GM10248 (cell line): Measurements from ENCODE around the gene CALML3.

ENCODE experiments used
- CTCF ChIA-PET: fragments of 300-600 bp; sonication (Branson Sonifier 250); formaldehyde crosslinking; extraction: SDS; loops from one replicate; lab custom pipeline; 2021; ENCODE audit warnings: antibody characterized with exemption; lab: Yijun Ruan, JAX
- POLR2A ChIA-PET: fragments of 350-650 bp; sonication (Branson Sonifier 250); formaldehyde crosslinking; extraction: SDS; loops from one replicate; lab custom pipeline; 2020; ENCODE audit warnings: antibody characterized with exemption; lab: Yijun Ruan, JAX
- DNase-seq: peaks from one replicate; pipeline ENCODE4 v3.0.0; 2012; ENCODE audit errors: extremely low spot score
- TF ChIP-seq, protein P1 (sequence below): IDR thresholded peaks from 2 replicates; pipeline ENCODE4 v1.5.1; 2012; ENCODE audit warnings: mild to moderate bottlenecking, low read depth; ENCODE audit errors: extremely low read depth, missing control alignments, control extremely low read depth

The CALML3 gene

DNA sequence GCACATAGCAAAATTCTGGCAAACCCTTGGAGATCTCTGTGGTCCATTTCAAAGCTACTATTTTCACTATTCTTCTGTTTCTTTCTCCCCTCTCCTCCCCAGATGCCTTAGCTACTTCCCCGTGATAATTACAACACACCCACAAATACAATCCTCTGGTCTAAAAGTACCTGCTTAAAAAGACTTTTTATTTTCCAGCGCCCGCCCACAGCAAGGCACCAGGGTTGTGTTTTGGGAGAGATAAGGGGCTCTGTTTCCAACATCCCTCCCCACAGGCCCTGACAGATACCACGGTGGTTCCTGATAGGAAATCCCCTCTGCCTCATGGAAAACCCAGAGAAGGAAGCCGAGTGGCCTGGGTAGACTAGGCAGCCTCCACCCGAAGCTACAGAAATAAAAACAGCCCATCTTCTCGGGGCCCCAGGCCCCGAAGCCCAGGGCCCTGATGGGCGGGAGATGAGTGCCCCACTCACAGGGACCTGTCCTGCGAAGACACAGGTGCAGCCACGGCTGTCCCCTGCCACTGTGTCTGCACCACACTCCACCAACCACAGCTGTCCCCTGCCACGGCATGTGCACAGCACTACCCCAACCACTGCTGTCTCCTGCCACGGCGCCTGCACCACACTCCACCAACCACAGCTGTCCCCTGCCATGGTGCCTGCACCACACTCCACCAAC is 45.1 kb upstream of the CALML3 start:
- POLR2A ChIA-PET = no interaction called here
- CTCF ChIA-PET = interaction anchor here (0.8 to 1.4 kb wide), 3 partner anchors 9 to 115 kb away, joined by 3 to 5 read pairs (median 3); no protein-coding TSS in a partner anchor

DNA sequence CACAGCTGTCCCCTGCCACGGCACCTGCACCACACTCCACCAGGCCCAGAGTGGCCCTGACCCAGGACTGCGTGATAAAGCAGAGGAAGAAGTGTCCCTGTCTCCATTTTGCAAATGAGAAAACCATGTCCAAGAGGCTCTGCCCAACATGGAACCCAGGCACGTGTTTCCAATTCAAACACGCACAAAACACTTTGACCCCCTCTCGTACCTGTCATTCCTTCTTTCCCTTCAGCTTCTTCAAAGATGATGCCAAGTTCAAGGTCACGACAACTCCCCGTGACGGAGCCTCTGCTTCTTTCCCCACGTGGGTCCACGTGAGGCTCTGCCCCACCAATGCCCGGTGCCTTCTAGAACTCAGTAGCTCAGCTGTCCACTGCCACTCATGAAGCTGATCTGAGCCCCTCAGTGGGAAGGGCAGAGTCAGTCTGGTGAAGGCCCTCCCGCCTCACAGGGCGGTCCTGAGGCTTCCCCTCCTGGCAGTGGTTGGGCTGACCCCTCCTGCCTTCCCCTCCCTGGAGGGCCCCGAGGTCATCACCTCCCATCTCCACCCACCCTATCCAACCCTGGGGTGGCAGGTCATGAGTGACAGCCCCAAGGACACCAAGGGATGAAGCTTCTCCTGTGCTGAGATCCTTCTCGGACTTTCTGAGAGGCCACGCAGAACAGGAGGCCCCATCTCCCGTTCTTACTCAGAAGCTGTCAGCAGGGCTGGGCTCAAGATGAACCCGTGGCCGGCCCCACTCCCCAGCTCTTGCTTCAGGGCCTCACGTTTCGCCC is 44.4 kb upstream of the CALML3 start:
- no peak for DNase-seq

More for the DNA sequence above, 45.1 kb upstream of the CALML3 start:
- no peak for DNase-seq
- TF ChIP-seq, protein P1, sequence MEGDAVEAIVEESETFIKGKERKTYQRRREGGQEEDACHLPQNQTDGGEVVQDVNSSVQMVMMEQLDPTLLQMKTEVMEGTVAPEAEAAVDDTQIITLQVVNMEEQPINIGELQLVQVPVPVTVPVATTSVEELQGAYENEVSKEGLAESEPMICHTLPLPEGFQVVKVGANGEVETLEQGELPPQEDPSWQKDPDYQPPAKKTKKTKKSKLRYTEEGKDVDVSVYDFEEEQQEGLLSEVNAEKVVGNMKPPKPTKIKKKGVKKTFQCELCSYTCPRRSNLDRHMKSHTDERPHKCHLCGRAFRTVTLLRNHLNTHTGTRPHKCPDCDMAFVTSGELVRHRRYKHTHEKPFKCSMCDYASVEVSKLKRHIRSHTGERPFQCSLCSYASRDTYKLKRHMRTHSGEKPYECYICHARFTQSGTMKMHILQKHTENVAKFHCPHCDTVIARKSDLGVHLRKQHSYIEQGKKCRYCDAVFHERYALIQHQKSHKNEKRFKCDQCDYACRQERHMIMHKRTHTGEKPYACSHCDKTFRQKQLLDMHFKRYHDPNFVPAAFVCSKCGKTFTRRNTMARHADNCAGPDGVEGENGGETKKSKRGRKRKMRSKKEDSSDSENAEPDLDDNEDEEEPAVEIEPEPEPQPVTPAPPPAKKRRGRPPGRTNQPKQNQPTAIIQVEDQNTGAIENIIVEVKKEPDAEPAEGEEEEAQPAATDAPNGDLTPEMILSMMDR = no peak

DNA sequence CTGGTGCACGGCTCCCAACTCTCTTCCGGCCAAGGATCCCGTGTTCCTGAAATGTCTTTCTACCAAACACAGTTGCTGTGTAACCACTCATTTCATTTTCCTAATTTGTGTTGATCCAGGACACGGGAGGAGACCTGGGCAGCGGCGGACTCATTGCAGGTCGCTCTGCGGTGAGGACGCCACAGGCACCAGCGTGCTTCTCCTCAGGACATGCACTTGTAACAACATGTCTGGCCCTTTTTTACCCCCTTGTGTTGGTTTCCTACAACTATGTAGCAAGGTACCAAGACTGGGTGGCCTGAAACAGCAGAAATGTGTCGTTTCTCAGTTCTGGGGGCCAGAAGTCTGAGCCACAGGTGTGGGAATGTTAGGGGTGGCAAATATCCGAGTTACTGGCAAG is 43.6 kb upstream of the CALML3 start:
- TF ChIP-seq, protein P1 = no peak
- ChIA-PET CTCF (no interaction called here), POLR2A (no interaction called here)
- no peak for DNase-seq

More for the DNA sequence above, 44.4 kb upstream of the CALML3 start:
- TF ChIP-seq, protein P1 = no peak
- ChIA-PET POLR2A (no interaction called here), CTCF (interaction anchor here (1.4 kb wide), 2 partner anchors 8 to 115 kb away, joined by 3 to 5 read pairs; no protein-coding TSS in a partner anchor)

DNA sequence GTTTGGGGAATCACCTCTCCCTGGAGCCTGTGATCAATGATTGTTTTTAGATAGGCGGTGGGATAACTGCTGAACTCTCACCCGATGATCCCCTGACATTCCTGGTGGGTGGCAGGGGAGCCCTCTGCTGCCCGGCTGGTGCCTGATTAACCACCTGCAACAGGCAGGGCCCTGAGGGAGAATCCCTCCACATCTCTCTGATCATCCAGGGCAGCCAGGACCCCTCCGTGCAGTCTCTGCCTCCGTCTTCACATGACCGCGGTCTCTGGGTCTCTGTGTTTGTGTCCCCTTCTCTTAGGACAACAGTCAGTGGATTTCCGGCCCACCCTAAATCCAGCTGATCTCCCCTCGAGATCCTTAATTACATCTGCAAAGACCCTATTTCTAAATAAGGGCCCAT is 42.7 kb upstream of the CALML3 start:
- POLR2A ChIA-PET = no interaction called here
- CTCF ChIA-PET = no interaction called here
- TF ChIP-seq, protein P1 = no peak
- no peak for DNase-seq

DNA sequence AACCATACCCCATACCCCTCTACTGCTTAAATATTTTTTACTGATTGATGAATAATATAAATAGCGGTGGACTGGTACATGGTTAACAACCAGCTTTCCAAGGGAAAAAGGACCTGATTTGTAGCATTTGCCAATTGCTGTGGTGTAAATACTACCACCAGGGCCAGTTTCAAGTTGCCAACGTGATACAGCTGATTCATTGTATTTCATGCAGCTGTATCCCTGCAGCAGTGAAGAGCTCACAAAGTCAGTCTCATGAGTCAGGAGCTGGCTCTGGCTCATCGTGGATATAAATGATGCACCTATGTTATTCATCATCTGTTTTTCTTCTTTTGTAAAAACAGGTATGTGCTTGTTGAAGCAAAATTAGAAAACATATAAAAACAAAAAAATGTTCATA is 40.6 kb upstream of the CALML3 start:
- CTCF ChIA-PET = interaction anchor here (0.7 to 1.4 kb wide), 2 partner anchors 10 to 42 kb away, joined by 3 to 5 read pairs; no protein-coding TSS in a partner anchor
- POLR2A ChIA-PET = no interaction called here
- TF ChIP-seq, protein P1 = no peak
- DNase-seq = no peak

DNA sequence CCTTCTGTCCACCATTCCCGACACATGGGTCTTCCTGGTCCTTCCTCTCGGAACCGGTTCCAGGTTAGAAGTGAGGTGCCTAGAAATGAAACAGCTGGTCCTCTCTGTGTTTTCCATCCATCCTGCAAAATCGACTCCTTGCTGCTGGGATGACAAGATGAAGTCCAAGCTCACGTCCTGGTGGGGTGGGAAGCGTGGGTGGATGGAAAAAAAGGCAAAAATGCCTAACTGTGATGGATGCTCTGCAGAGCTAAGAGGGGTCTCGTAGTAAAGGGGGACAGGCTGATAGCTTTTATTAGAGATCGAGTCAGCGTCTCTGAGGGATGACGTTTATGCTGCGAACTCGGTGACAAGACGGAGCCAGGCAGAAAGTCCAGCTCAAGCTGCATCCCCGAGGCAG is 39.5 kb upstream of the CALML3 start:
- ChIA-PET POLR2A (no interaction called here), CTCF (interaction anchor here (1.2 kb wide), 1 partner anchor 138 kb away, joined by 6 read pairs; no protein-coding TSS in a partner anchor)
- TF ChIP-seq, protein P1 = no peak
- DNase-seq = no peak
